ENCODE results near the gene STAM2.
"Not testable (repeated sequence)": the region's sequence is repeated elsewhere in the genome, so short reads cannot be mapped to it uniquely, and the experiment has no call there.

STAM2 gene

GRCh38 chr2:152172201-152172785, 3.3 kb downstream of the STAM2 start:
- DNase-seq = not testable (repeated sequence)

- DNase-seq = no peak
Observed at GRCh38 chr2:152171718-152172117, 3.8 kb downstream of the STAM2 start.

GRCh38 chr2:152169158-152169557, 6.4 kb downstream of the STAM2 start:
- DNase-seq = not testable (repeated sequence)

- DNase-seq = not testable (repeated sequence)
Observed at GRCh38 chr2:152167470-152167869, 8.1 kb downstream of the STAM2 start.

GRCh38 chr2:152167065-152167464, 8.5 kb downstream of the STAM2 start:
- DNase-seq = no peak

GRCh38 chr2:152166633-152167032, 8.9 kb downstream of the STAM2 start:
- no peak for DNase-seq

GRCh38 chr2:152165780-152166179, 9.8 kb downstream of the STAM2 start:
- no peak for DNase-seq

- DNase-seq = no peak
Observed at GRCh38 chr2:152165306-152165705, 10.3 kb downstream of the STAM2 start.

GRCh38 chr2:152163669-152164068, 11.9 kb downstream of the STAM2 start:
- not testable (repeated sequence) for DNase-seq

- no peak for DNase-seq
Observed at GRCh38 chr2:152162141-152162540, 13.4 kb downstream of the STAM2 start.

GRCh38 chr2:152161598-152161997, 14.0 kb downstream of the STAM2 start:
- no peak for DNase-seq

- not testable (repeated sequence) for DNase-seq
Observed at GRCh38 chr2:152160378-152160777, 15.2 kb downstream of the STAM2 start.

GRCh38 chr2:152157253-152157652, 18.3 kb downstream of the STAM2 start:
- DNase-seq = no peak

GRCh38 chr2:152155209-152155608, 20.4 kb downstream of the STAM2 start:
- no peak for DNase-seq

- DNase-seq = no peak
Observed at GRCh38 chr2:152154462-152154861, 21.1 kb downstream of the STAM2 start.

GRCh38 chr2:152134488-152135280, 40.9 kb downstream of the STAM2 start:
- DNase-seq = peak; percentile 10

- no peak for DNase-seq
Observed at GRCh38 chr2:152132306-152132705, 43.3 kb downstream of the STAM2 start.

GRCh38 chr2:152127628-152128027, 47.9 kb downstream of the STAM2 start:
- DNase-seq = peak; percentile 3

- DNase-seq = no peak
Observed at GRCh38 chr2:152126664-152127063, 48.9 kb downstream of the STAM2 start.

- no peak for DNase-seq
Observed at GRCh38 chr2:152122161-152122560, 53.4 kb downstream of the STAM2 start.

GRCh38 chr2:152120430-152120829, 55.1 kb downstream of the STAM2 start:
- no peak for DNase-seq

GRCh38 chr2:152115952-152116351, 59.6 kb downstream of the STAM2 start:
- no peak for DNase-seq

- no peak for DNase-seq
Observed at GRCh38 chr2:152114366-152114765, 61.2 kb downstream of the STAM2 start.

- DNase-seq = not testable (repeated sequence)
Observed at GRCh38 chr2:152107140-152107539, 68.4 kb downstream of the STAM2 start.

GRCh38 chr2:152106464-152106863, 69.1 kb downstream of the STAM2 start:
- no peak for DNase-seq

All from fibroblast of skin of right quadriceps (primary cell).